Activated CD4-positive, alpha-beta T cell treated with anti-CD3 and anti-CD28 coated beads, Interleukin-2, amount 50 U/mL, for 16 hours (primary cell): ENCODE data around the gene PTK6.

ENCODE experiments used
- DNase-seq: peaks from one replicate; pipeline ENCODE4 v3.0.0-alpha.2; 2020

PTK6 gene

GRCh38 chr20:63556873-63557478, 19.8 kb upstream of the PTK6 start:
- DNase-seq = no peak

- DNase-seq = no peak
Measured at GRCh38 chr20:63555661-63556381, 18.6 kb upstream of the PTK6 start.

- no peak for DNase-seq
Measured at GRCh38 chr20:63554361-63555278, 17.4 kb upstream of the PTK6 start.

GRCh38 chr20:63553933-63554290, 16.7 kb upstream of the PTK6 start, which contains the start of gene FNDC11:
FNDC11 (plus strand) TSS chr20:63554159; CDS start chr20:63555664, 1,505 bp downstream.
- DNase-seq = no peak

- peak; percentile 82 for DNase-seq
Measured at GRCh38 chr20:63553251-63553932, 16.2 kb upstream of the PTK6 start.

GRCh38 chr20:63552481-63553249, 15.5 kb upstream of the PTK6 start:
- DNase-seq = peak; percentile 24

- DNase-seq = no peak
Measured at GRCh38 chr20:63551068-63551467, 13.9 kb upstream of the PTK6 start.

GRCh38 chr20:63549679-63550282, 12.6 kb upstream of the PTK6 start:
- DNase-seq = no peak

GRCh38 chr20:63549019-63549418, 11.8 kb upstream of the PTK6 start:
- DNase-seq = no peak

- DNase-seq = no peak
Measured at GRCh38 chr20:63548542-63548941, 11.4 kb upstream of the PTK6 start.

- no peak for DNase-seq
Measured at GRCh38 chr20:63547725-63548480, 10.7 kb upstream of the PTK6 start, which contains the start of gene SRMS. SRMS (minus strand) TSS chr20:63547749; CDS start chr20:63547463, 286 bp downstream.

GRCh38 chr20:63546956-63547724, 10.0 kb upstream of the PTK6 start:
- no peak for DNase-seq

GRCh38 chr20:63546256-63546955, 9.2 kb upstream of the PTK6 start:
- no peak for DNase-seq

GRCh38 chr20:63545814-63546213, 8.6 kb upstream of the PTK6 start:
- no peak for DNase-seq

GRCh38 chr20:63544958-63545516, 7.9 kb upstream of the PTK6 start:
- DNase-seq = no peak

GRCh38 chr20:63544241-63544957, 7.2 kb upstream of the PTK6 start:
- no peak for DNase-seq

GRCh38 chr20:63543733-63544132, 6.6 kb upstream of the PTK6 start:
- DNase-seq = no peak

- DNase-seq = no peak
Measured at GRCh38 chr20:63543131-63543530, 6.0 kb upstream of the PTK6 start.
